ENCODE data around the gene ARHGAP24. TPM values are rescaled to one million over a fixed set of nuclear protein-coding genes. Genes with fewer than 3 reads are reported as not detected.

The ARHGAP24 gene
- total RNA-seq, 1 experiment from 2014 or later: 1.3 TPM

GRCh38 chr4:85544751-85545150 lies 69.8 kb downstream of the ARHGAP24 start (continued):
- TF ChIP-seq, protein P1, sequence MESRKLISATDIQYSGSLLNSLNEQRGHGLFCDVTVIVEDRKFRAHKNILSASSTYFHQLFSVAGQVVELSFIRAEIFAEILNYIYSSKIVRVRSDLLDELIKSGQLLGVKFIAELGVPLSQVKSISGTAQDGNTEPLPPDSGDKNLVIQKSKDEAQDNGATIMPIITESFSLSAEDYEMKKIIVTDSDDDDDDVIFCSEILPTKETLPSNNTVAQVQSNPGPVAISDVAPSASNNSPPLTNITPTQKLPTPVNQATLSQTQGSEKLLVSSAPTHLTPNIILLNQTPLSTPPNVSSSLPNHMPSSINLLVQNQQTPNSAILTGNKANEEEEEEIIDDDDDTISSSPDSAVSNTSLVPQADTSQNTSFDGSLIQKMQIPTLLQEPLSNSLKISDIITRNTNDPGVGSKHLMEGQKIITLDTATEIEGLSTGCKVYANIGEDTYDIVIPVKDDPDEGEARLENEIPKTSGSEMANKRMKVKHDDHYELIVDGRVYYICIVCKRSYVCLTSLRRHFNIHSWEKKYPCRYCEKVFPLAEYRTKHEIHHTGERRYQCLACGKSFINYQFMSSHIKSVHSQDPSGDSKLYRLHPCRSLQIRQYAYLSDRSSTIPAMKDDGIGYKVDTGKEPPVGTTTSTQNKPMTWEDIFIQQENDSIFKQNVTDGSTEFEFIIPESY (IDR thresholded peaks at IDR 0.05; ENCODE audit: extremely low read depth, insufficient replicate concordance, low read length): no peak
- TF ChIP-seq, protein P2, sequence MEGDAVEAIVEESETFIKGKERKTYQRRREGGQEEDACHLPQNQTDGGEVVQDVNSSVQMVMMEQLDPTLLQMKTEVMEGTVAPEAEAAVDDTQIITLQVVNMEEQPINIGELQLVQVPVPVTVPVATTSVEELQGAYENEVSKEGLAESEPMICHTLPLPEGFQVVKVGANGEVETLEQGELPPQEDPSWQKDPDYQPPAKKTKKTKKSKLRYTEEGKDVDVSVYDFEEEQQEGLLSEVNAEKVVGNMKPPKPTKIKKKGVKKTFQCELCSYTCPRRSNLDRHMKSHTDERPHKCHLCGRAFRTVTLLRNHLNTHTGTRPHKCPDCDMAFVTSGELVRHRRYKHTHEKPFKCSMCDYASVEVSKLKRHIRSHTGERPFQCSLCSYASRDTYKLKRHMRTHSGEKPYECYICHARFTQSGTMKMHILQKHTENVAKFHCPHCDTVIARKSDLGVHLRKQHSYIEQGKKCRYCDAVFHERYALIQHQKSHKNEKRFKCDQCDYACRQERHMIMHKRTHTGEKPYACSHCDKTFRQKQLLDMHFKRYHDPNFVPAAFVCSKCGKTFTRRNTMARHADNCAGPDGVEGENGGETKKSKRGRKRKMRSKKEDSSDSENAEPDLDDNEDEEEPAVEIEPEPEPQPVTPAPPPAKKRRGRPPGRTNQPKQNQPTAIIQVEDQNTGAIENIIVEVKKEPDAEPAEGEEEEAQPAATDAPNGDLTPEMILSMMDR (IDR thresholded peaks at IDR 0.05 in 2 of 3, conservative IDR thresholded peaks at IDR 0.05 in 1 of 3; ENCODE audit: borderline replicate concordance in 1 of 3, insufficient read depth in 1 of 3, low read depth in 2 of 3, low read length in 2 of 3): no peak
- TF ChIP-seq EZH2 (IDR thresholded peaks at IDR 0.05): no peak

- ChIA-PET POLR2A (interaction anchor here (0.6 kb wide), 1 partner anchor 53 kb away, joined by 4 read pairs; no protein-coding TSS in a partner anchor), RAD21 (ENCODE audit: low non-redundant PET in 1 of 2, low total read pairs in 2 of 2, uncharacterized antibody in 2 of 2, unreplicated experiment in 2 of 2) (no interaction called here), CTCF (no interaction called here)
- intact Hi-C loops (cut with micrococcal nuclease): no loop called here
- H3K4me1 ChIP-seq (ENCODE audit: control insufficient read depth in 1 of 2, insufficient read depth in 2 of 2, low read length in 2 of 2): no peaks in the 10 kb centered on the region
- ATAC-seq (no peak), DNase-seq (ENCODE audit: low read depth, low spot score) (no peak)
- H4K20me1 ChIP-seq (ENCODE audit: insufficient read depth): no peaks in the 10 kb centered on the region
- no peaks in the 10 kb centered on the region for H3K79me2 ChIP-seq (ENCODE audit: insufficient read depth, low read length)
- no peaks in the 10 kb centered on the region for H3K9me3 ChIP-seq (ENCODE audit: control insufficient read depth in 1 of 2, insufficient read depth in 1 of 2, low read depth in 1 of 2, low read length in 2 of 2)
- no peaks in the 10 kb centered on the region for H3K9me2 ChIP-seq (ENCODE audit: insufficient read depth)
- no TSS peak for BruUV-seq (replicated peaks)
- no peak overlapping the region for H3K27ac ChIP-seq (ENCODE audit: low read depth, low read length)
- TF ChIP-seq POLR2A (IDR thresholded peaks at IDR 0.05; ENCODE audit: borderline replicate concordance, extremely low read depth, insufficient read depth, insufficient read length): no peak
- peak; percentile 35 for TF ChIP-seq RAD21 (IDR thresholded peaks at IDR 0.05; ENCODE audit: low read depth)
- no peak overlapping the region for H3K4me2 ChIP-seq (ENCODE audit: low read length)
- H3K36me3 ChIP-seq (ENCODE audit: control insufficient read depth in 1 of 2, insufficient read depth in 2 of 2, low read length in 2 of 2): no peaks in the 10 kb centered on the region
- no peak overlapping the region for H3K9ac ChIP-seq (ENCODE audit: low read length)
- no peaks in the 10 kb centered on the region for H3K27me3 ChIP-seq (ENCODE audit: insufficient read depth, low read length)
- H2AFZ ChIP-seq (ENCODE audit: low read depth, low read length, poor library complexity, severe bottlenecking): no peak overlapping the region
- H3K4me3 ChIP-seq (replicated peaks in 1 of 2; ENCODE audit: low read depth in 1 of 2, low read length in 2 of 2): no peak overlapping the region
These were observed 73.2 kb downstream of the ARHGAP24 start for GRCh38 chr4:85548116-85548515.
